Effector CD4-positive, alpha-beta T cell (primary cell): Measurements from ENCODE around the gene PRKCZ.

Experiments used
- DNase-seq: peaks from one replicate; pipeline ENCODE4 v3.0.0-alpha.2; 2020

The PRKCZ gene

GRCh38 chr1:2067981-2068380 lies 17.8 kb downstream of the PRKCZ start:
- DNase-seq: no peak

GRCh38 chr1:2068951-2069350 lies 18.7 kb downstream of the PRKCZ start:
- DNase-seq: no peak

- DNase-seq: no peak
Measured at GRCh38 chr1:2070016-2070415, 19.8 kb downstream of the PRKCZ start.

- no peak for DNase-seq
Measured at GRCh38 chr1:2070800-2071530, 20.8 kb downstream of the PRKCZ start.

GRCh38 chr1:2072109-2072806 lies 22.0 kb downstream of the PRKCZ start:
- no peak for DNase-seq

GRCh38 chr1:2072891-2073290 lies 22.7 kb downstream of the PRKCZ start:
- DNase-seq: no peak

- DNase-seq: no peak
Measured at GRCh38 chr1:2073382-2074230, 23.4 kb downstream of the PRKCZ start.

GRCh38 chr1:2074396-2074795 lies 24.2 kb downstream of the PRKCZ start:
- no peak for DNase-seq

GRCh38 chr1:2074944-2075740 lies 24.9 kb downstream of the PRKCZ start:
- no peak for DNase-seq

- DNase-seq: no peak
Measured at GRCh38 chr1:2076826-2077225, 26.6 kb downstream of the PRKCZ start.

- no peak for DNase-seq
Measured at GRCh38 chr1:2078170-2078569, 28.0 kb downstream of the PRKCZ start.

- DNase-seq: no peak
Measured at GRCh38 chr1:2079396-2080085, 29.3 kb downstream of the PRKCZ start.

- no peak for DNase-seq
Measured at GRCh38 chr1:2080140-2080539, 29.9 kb downstream of the PRKCZ start.

GRCh38 chr1:2080884-2081283 lies 30.7 kb downstream of the PRKCZ start:
- DNase-seq: no peak

GRCh38 chr1:2081326-2081885 lies 31.2 kb downstream of the PRKCZ start:
- no peak for DNase-seq

- no peak for DNase-seq
Measured at GRCh38 chr1:2082064-2082463, 31.9 kb downstream of the PRKCZ start.

GRCh38 chr1:2083666-2084065 lies 33.5 kb downstream of the PRKCZ start:
- DNase-seq: no peak

- DNase-seq: no peak
Measured at GRCh38 chr1:2084306-2084705, 34.1 kb downstream of the PRKCZ start.

GRCh38 chr1:2085080-2085479 lies 34.9 kb downstream of the PRKCZ start:
- DNase-seq: no peak

- DNase-seq: no peak
Measured at GRCh38 chr1:2086446-2087078, 36.4 kb downstream of the PRKCZ start.

- DNase-seq: no peak
Measured at GRCh38 chr1:2087766-2088165, 37.6 kb downstream of the PRKCZ start.
